GM12801 (cell line): ENCODE measurements around the gene ASS1.

ENCODE experiments used
- TF ChIP-seq, protein P1 (sequence below): IDR thresholded peaks from one replicate; pipeline ENCODE4 v1.5.1; 2011; ENCODE audit warnings: control low read depth; ENCODE audit not compliant: insufficient read length; ENCODE audit errors: extremely low read depth

Gene ASS1

DNA sequence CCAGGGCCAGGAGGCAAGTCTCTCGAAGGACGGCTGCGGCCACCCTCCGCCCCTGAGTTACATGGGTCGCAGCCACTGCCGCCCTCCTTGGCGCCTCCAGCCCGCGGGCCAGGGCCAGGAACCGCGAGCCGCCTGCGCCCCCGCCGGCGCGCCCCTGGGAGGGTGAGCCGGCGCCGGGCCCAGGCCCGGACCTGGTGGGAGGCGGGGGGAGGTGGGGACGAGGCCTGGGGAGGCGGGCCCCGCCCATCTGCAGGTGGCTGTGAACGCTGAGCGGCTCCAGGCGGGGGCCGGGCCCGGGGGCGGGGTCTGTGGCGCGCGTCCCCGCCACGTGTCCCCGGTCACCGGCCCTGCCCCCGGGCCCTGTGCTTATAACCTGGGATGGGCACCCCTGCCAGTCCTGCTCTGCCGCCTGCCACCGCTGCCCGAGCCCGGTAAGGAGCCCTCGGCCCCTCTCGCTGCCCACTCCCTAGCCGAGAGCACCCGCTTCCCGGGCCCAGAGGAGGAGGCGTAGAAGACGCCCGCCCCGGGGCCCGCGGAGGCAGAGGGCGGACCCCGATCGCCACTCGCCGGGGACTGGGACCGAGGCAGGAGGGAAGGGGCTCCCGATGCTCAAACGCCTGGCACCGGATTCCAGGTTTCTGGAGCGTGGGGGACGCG lies at the start of gene ASS1:
TSS of gene ASS1 (plus strand) at position 397 of the 657 bp plus-strand sequence. CDS start 7,268 bp downstream, outside the sequence.
- TF ChIP-seq, protein P1, sequence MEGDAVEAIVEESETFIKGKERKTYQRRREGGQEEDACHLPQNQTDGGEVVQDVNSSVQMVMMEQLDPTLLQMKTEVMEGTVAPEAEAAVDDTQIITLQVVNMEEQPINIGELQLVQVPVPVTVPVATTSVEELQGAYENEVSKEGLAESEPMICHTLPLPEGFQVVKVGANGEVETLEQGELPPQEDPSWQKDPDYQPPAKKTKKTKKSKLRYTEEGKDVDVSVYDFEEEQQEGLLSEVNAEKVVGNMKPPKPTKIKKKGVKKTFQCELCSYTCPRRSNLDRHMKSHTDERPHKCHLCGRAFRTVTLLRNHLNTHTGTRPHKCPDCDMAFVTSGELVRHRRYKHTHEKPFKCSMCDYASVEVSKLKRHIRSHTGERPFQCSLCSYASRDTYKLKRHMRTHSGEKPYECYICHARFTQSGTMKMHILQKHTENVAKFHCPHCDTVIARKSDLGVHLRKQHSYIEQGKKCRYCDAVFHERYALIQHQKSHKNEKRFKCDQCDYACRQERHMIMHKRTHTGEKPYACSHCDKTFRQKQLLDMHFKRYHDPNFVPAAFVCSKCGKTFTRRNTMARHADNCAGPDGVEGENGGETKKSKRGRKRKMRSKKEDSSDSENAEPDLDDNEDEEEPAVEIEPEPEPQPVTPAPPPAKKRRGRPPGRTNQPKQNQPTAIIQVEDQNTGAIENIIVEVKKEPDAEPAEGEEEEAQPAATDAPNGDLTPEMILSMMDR: no peak

DNA sequence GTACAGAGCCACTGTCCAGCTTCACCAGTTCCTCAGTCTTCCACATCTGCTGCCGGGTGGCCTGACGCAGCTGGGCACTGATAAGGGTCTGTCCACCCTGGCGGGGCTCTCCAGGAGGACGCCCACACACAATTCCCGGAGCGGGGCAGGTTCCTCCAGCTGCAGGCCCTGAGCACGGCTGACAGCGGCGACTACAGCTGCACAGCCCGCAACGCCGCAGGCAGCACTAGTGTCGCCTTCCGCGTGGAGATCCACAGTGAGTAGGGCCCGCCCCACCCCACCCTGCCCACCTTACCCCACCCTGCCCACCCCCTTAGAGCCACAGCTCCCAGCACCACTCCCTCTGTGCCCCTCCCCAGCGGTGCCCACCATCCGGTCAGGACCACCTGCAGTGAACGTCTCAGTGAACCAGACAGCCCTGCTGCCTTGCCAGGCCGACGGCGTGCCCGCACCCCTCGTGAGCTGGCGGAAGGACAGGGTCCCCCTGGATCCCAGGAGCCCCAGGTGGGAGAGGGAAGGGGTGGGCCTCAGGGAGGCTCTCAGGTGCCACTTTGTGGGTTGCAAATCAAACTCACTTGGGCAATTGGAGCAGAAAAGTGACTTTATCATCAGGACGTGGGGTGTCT lies 48.8 kb upstream of the ASS1 start:
- TF ChIP-seq, protein P1: no peak

DNA sequence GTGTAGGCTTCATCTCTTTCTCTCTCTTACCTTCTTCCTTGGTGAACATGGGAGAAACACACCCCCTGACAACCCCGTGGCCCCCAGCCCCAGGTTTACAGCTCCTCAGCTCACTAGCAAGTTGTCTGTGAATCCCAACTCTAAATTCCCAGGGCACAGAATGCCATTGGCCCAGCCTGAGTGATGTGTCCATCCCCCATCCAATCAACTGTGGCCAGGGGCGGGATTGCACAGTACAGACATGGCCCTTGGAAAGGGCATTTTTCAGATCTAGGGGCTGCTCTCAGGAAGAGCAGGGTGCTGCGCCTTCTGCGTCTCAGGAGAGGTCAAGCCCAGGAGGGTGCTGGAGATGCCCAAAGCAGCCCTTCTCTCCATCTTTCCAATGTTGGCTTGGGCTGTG lies 48.2 kb upstream of the ASS1 start:
- TF ChIP-seq, protein P1: no peak

DNA sequence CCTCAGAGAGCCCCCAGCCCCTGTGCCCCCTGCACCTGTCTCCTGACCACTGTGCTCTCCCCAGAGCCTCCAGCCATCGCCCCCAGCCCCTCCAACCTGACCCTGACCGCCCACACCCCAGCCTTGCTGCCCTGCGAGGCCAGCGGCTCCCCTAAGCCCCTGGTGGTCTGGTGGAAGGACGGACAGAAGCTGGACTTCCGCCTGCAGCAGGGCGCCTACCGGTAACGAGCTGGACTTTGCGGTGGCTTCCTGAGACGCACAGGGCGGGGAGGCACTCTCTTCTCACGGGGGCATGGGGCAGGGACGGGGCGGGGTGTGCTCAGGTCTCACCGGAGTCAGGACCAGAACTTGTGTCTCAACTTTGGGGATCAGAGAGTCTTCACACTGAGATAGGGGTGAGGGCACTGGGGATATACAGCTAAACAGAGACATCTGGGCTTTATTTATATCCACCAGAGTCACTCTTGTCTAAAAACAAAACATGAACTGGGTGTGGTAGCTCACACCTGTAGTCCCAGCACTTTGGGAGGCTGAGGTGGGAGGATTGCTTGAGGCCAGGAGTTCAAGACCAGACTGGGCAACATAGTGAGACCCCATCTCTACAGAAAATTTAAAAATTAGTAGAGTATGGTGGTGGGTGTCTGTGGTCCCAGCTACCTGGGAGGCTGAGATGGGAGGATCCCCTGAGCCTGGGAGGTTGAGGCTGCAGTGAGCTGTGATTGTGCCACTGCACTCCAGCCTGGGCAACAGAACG lies 46.1 kb upstream of the ASS1 start:
- TF ChIP-seq, protein P1: no peak

DNA sequence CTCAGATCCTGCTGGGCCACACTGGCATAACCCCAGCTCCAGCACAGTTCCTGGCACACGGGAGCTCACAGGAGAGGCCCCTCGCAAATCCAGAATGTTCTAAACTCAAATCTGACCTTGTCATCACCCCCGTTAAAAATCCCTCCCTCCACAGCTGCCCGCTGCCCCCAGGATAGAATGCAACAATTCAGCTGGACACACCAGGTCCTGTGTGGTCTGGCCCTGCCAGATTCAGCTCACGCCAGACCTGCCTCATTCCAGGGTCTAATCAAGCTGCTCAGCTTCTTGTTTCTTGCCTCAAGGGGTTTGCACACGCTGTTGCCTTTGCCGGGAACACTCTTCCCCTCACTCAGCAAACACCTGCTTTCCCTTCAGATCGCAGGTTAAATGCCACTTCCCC lies 45.0 kb upstream of the ASS1 start:
- TF ChIP-seq, protein P1: no peak

DNA sequence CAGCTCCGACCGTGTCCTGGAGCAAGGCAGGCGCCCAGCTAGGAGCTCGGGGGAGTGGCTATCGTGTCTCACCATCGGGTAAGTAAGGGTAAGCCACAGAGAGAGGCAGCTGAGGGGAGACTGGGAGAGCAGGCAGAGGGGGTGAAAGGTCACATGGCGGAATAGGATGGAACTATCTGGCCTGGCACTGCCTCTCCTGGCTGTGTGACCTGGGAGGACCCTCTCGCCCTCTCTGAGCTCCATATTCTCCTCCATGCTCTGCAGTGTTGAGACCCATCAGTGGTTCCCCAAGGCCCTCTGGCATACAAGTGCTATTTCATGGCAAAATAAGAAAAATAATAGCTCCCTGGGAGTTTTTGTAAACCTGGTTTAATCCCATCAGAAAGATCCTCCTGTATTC lies 43.9 kb upstream of the ASS1 start:
- TF ChIP-seq, protein P1: no peak

DNA sequence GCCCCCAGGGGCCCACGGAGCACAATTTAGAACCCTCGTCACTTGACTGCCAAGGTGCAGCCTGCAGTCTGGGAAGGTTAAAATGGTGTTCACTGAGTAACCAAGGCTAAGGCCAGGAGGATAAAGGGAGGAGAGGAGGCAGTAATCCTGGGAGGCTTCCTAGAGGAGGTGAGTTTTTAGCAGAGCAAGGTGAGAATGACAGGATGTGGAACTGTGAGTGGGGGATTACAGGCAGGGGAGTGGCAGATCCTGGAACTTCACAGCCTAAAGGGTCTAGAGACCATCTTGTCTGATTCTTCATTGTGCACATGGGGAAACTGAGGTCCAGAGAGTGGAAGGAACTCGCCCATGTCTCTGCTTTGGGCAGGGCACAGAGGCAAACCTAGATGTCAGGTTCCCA lies 42.5 kb upstream of the ASS1 start:
- TF ChIP-seq, protein P1: no peak
